Urinary bladder (tissue), 4 donors: ENCODE data around the gene ZNF329. TPM values are rescaled to one million over a fixed set of nuclear protein-coding genes. Genes with fewer than 3 reads are reported as not detected.

Source experiments
- DNase-seq: peaks from one replicate; pipeline ENCODE4 v3.0.0-alpha.2; 2015; ENCODE audit errors: extremely low spot score
- H3K27ac ChIP-seq: one replicate; pipeline ENCODE4 v1.5.1; 2013; ENCODE audit warnings: low read depth, mild to moderate bottlenecking, moderate library complexity
- H3K36me3 ChIP-seq: one replicate; pipeline ENCODE4 v1.6.1; 2013; ENCODE audit warnings: mild to moderate bottlenecking, moderate library complexity; ENCODE audit not compliant: insufficient read depth
- H3K4me1 ChIP-seq: one replicate; pipeline ENCODE4 v1.6.1; 2013; ENCODE audit warnings: mild to moderate bottlenecking, moderate library complexity; ENCODE audit not compliant: insufficient read depth
- H3K4me3 ChIP-seq: one replicate; pipeline ENCODE4 v1.5.1; 2013; ENCODE audit warnings: low read depth, low read length
- WGBS: extraction: QIAGEN DNeasy Blood & Tissue Kit; methylation state at CpG from one replicate; pipeline ENCODE4 v1.1.7; 2013; 5-methylcytosine and 5-hydroxymethylcytosine counted together
- polyA plus RNA-seq: library from polyadenylated mRNA; stranded (reverse); fragments of 200-250 nt; gene quantifications from one replicate; pipeline ENCODE4 v1.2.3, GENCODE V29; 2013
- total RNA-seq: library from RNA; depleted of rRNA; stranded (reverse); fragments of >200 nt; gene quantifications from one replicate; pipeline ENCODE4 v1.2.3, GENCODE V29; 2014
- donor health status: healthy with polysubstance abuse.
- donor health status: healthy.

Gene ZNF329
- total and polyA plus RNA-seq, 2 donors: 9.4 to 19.6 TPM

DNA sequence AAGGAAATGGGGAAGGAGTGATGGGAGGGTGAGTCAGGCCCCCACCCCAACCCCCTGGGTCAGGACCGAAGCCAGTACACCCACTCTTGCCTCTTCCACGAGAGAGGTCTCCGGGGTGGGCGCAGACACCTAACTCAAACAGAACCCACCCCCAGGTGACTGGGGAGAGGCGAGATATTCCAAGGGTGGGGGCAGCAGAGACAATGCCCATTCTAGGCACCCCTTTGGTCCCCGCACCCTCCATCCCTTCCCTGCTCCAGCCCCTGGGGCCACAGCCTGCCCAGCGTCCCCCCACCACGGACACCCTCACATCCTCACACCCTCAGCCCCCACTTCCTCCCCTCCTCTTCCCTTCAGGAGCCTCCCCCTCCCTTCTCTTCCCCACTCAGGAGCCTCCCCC, 53.2 kb downstream of the ZNF329 start:
- WGBS: 31% methylated on average over 8 of the region's 8 CpGs
- H3K4me1 ChIP-seq: peaks cover 2% of the 10 kb centered on the region
- H3K4me3 ChIP-seq: peak overlapping the region; percentile 84
- DNase-seq: no peak
- peak overlapping the region; percentile 67 for H3K27ac ChIP-seq
- H3K36me3 ChIP-seq: no peaks in the 10 kb centered on the region

DNA sequence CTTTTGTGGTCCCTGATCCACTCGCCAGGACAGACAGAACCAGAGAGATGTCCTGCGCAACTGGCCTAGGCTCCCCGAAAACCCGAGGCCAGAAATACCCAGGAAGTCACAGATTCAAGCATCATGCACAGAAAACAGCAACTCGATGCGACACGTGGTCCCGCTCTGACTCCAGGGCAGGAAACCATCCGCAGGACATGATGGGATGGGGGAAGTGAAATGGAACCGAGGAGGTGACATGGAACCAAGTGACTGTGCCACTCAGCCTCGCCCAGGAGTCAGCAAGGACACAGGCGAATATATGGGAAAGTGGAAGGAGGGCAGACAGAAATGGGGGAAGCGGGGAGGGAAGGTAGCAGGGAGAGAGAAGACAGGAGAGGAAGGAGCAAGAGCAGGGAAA, 53.7 kb downstream of the ZNF329 start:
- Histone ChIP-seq H3K4me3 (no peak overlapping the region), H3K36me3 (no peaks in the 10 kb centered on the region), H3K4me1 (peaks cover 2% of the 10 kb centered on the region), H3K27ac (no peak overlapping the region)
- DNase-seq: peak; percentile 3
- WGBS: 85% methylated on average over 13 of the region's 13 CpGs

DNA sequence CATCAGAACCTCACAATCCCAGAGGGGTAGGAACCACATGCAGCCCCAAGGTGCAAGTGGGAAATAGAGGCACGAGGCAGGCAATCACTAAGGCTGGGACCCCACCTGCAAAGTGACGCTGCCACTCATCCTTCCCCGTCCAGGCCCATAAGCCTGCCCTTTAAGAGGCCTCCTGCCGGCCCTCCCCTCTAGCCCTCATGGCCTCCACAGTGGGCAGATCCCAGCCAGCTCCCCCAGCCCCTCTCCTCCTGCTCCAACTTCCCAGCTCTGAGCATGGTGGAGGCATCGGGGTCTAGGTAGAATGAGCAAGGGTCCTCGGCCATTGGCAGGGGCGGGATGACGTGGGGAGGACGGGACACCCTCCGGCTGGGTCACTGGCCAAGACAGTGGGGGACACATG, 55.3 kb downstream of the ZNF329 start:
- no peak for DNase-seq
- H3K27ac ChIP-seq: no peak overlapping the region
- WGBS: 97% methylated on average over 10 of the region's 10 CpGs
- no peaks in the 10 kb centered on the region for H3K36me3 ChIP-seq
- peaks cover 2% of the 10 kb centered on the region for H3K4me1 ChIP-seq
- H3K4me3 ChIP-seq: no peak overlapping the region

DNA sequence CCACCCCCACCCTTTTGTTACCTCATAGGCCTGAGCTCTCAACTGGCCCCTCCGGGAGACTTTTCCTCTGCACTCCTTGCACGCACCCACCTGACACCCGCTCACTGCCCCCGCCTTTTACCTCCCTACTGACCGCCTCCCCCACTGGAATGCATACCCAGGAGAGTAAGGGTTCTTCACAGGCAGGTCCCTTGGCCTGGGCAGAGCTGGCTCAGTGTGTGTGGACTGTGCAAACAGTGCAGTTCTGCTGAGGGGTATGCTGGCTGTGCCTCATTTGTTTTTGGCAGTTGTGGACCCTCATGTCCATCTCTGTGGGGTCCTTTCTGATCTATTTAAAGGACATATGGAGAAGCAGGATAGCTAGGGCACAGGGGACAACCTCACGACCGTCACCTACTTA, 57.5 kb downstream of the ZNF329 start:
- no peak for DNase-seq
- H3K36me3 ChIP-seq: no peaks in the 10 kb centered on the region
- H3K4me1 ChIP-seq: peaks cover 2% of the 10 kb centered on the region
- no peak overlapping the region for H3K4me3 ChIP-seq
- no peak overlapping the region for H3K27ac ChIP-seq
- 96% methylated on average over 7 of the region's 7 CpGs for WGBS

DNA sequence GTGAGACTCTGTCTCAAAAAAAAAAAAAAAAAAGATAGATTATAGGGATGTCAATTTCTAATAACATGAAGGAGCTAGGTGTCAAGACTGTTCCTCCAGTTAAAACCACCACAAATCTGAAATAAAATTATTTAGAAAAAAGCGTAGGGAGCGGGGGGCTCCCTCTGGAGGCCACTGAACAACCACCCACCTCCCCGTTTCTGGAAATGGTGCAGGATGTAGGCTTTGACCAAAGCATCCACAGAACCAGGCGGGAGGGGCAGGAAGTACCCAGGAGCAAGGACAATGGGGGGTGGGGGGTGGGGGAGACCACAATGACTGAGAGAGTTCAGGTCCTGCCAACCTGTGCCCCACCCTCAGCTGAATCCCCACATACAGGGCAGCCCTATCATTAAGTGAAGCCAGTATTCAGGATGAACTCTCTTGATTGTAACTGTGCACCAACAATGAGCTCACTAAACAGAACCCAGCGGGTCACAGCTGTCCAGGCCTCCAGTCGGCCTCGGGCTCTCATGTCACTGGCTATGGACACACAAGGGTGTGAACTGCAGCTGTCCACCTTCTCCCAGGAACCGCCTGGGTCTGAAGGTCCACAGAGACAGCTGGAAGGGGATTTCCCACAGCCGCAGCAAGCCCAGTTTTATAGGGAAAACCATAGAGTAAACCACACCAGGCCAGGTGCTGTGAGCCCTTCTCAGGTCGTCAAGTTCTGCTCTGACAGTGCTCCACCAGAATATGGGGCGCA, 59.2 kb downstream of the ZNF329 start:
- H3K36me3 ChIP-seq: peaks cover 3% of the 10 kb centered on the region
- DNase-seq: no peak
- WGBS: 79% methylated on average over 11 of the region's 11 CpGs

DNA sequence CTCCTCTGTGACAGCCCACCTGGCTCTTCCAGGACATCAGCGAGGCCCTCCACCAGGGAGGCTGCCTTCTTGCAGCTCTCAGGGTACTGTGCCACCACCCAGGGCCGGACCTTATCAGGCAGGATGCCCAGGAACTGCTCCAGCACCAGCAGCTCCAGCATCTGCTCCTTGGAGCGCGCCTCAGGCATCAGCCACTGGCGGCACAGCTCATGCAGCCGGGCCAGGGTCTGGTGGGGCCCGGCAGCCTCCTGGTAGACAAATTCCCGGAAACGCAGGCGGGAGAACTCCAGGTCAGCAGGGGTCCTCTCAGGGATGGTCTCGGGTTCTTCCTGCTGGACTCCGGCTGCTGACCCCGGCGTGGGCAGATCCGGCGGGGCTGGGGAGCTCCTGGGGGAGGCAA, 60.7 kb downstream of the ZNF329 start:
- no peak for DNase-seq
- H3K36me3 ChIP-seq: peaks cover 5% of the 10 kb centered on the region
- no peaks in the 10 kb centered on the region for H3K4me1 ChIP-seq
- WGBS: 95% methylated on average over 16 of the region's 16 CpGs
- no peak overlapping the region for H3K4me3 ChIP-seq
- H3K27ac ChIP-seq: no peak overlapping the region

More for the DNA sequence above, 59.2 kb downstream of the ZNF329 start:
- no peak overlapping the region for H3K4me3 ChIP-seq
- H3K27ac ChIP-seq: no peak overlapping the region
- H3K4me1 ChIP-seq: no peaks in the 10 kb centered on the region

DNA sequence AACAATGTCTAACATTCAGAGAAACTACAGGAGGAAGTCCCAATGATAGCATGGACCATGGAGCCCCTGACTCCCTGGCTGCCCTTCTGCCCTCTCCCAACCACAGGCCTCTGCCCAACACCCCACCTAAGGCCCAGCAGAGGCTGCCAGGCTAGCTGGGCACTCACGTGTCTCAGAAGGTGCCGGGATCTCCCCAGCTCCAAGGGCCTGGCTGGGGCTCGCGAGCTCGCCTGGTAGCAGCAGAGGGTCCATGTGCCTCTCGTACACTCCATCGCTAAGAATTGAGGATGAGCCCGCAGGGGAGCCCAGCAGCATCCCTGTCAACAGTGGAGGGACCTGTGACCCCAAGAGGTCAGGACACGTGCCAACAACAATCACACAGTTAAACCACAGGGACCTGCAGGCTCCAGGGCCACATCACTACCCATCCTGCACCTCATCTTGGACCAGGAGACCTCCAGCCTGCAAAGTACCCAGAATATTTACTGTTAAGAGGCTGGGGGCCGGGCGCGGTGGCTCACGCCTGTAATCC, 62.0 kb downstream of the ZNF329 start:
- no peak for DNase-seq
- H3K36me3 ChIP-seq: peaks cover 5% of the 10 kb centered on the region
- H3K4me3 ChIP-seq: no peak overlapping the region
- H3K4me1 ChIP-seq: no peaks in the 10 kb centered on the region
- WGBS: 97% methylated on average over 13 of the region's 13 CpGs
- no peak overlapping the region for H3K27ac ChIP-seq

DNA sequence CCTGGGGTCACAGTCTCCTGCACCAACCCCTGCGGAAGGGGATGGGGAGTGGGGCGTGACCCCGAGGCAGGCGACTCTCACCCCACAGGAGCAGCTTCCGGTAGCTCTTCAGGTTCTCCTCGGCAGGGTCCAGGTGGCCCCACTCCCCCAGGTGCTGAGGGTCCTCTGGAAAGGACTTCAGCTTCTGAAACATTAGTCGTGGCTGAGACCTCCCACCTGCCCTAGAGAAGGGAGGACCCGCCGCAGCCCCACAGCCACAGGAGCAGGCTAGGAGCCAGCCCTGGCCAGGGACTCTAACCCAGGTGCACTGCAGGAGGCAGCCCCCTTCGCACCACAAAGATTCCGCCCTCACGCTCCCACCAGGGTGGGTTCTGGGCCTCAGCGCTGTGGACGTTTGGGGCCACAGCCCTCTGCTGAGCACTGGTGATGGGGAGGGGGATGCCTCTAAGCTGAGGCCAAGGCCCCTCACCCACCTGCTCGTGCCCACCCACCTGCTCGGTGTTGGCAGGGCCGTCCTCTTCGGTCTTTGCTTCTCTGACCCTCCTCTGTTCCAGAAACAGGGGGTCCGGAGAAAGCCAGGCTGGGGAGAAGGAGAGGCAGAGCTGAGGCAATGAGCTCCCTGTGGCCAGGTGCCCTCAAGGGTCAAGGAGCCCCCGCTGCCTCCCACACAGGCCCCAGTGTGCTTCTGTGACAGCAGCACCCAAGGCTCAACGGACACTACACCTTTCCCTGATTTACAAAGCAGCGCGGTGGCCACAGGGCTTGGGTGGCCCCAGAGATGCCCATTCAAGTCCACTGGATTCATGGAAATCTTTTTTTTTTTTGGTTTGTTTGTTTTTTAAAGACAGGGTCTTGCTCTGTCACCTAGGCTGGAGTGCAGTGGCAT, 63.5 kb downstream of the ZNF329 start:
- H3K27ac ChIP-seq: no peak overlapping the region
- H3K4me3 ChIP-seq: no peak overlapping the region
- no peaks in the 10 kb centered on the region for H3K4me1 ChIP-seq
- peaks cover 5% of the 10 kb centered on the region for H3K36me3 ChIP-seq
- 94% methylated on average over 23 of the region's 23 CpGs for WGBS
- DNase-seq: no peak

DNA sequence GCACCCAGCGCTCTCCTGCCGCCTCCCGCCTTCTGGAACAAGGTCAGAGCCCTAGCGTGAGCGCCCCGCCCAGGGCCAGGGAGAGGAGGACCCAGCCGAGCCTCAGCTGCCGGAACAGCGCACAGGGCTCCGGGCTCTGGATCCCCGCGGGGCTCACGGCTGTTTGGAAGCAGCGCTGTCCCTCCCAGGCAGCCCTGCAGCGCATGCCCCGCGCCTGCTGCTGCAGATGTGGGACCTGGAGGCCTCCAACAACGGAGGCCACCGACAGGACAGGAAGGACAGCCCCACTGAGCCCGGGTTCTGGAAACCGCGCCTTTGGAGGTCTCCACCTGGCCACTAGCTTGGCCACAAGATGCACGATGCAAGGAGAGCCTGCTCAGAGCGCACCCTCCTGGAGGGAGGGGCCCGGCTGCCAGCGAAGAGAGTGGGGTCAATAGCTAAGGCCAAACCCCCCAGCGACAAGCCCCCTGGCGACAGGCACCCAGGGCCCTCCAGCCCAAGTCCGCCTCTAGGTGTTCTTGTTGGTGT, 65.2 kb downstream of the ZNF329 start:
- Histone ChIP-seq H3K27ac (no peak overlapping the region), H3K4me1 (no peaks in the 10 kb centered on the region), H3K4me3 (no peak overlapping the region), H3K36me3 (peaks cover 5% of the 10 kb centered on the region)
- 93% methylated on average over 29 of the region's 29 CpGs for WGBS
- DNase-seq: no peak

DNA sequence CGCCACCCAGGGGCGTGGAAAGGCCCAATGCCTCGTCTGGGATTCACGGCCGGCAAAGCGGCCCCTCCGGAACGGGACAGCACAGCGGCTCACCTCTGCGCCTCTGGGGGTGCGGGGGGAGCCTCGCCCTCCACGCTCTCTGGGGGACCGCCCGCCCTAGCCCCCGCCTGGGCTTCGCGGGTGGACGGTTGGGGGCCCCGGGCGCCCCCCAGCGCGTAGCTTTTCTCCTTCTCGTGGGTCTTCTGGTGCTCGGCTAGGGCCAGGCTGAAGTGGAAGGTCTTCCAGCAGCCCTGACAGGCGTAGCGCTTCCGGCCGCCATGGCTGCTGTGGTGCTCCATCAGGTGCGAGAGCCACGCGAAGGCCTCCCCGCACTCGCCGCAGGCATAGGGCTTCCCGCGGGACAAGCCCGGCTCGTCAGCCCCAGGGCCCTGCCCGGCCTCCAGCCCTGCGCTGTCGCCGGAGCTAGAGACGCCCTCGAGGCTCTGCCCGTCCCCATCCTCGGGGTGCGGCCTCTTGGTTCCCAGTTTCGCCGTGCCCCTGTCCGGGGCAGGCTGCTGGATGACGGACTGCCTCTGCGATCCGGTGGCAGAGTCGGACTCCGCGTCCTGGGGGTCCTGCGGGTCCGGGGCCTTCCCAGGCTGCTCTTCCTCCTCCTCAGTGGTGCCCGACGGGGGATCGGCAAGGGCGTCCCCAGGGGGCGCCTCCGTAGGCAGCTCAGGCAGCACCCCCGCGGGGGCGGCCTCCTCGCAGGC, 65.8 kb downstream of the ZNF329 start:
- no peak overlapping the region for H3K27ac ChIP-seq
- no peaks in the 10 kb centered on the region for H3K4me1 ChIP-seq
- no peak overlapping the region for H3K4me3 ChIP-seq
- 96% methylated on average over 69 of the region's 69 CpGs for WGBS
- H3K36me3 ChIP-seq: peaks cover 5% of the 10 kb centered on the region
- no peak for DNase-seq

DNA sequence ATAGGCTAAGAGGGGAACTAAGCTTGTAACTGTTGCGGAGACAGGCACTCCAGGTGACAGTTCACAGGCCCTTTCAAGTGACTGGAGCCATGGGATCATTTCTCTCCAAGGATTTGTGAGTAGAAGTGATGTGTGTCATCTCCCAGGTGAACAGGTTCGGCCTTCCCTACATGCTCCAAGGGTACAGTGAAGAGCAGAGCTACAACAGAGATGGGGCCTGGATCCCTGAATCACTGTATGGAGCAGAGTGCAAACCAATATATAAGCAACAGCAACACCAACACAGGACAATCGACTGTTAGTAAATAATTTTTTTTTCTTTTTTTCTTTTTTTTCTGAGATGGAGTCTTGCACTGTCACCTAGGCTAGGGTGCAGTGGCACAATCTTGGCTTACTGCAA, 67.6 kb downstream of the ZNF329 start:
- no peak for DNase-seq
- Histone ChIP-seq H3K36me3 (peaks cover 5% of the 10 kb centered on the region), H3K4me1 (no peaks in the 10 kb centered on the region), H3K27ac (no peak overlapping the region), H3K4me3 (no peak overlapping the region)
- whole genome bisulfite sequencing: 99% methylated on average over 3 of the region's 3 CpGs

DNA sequence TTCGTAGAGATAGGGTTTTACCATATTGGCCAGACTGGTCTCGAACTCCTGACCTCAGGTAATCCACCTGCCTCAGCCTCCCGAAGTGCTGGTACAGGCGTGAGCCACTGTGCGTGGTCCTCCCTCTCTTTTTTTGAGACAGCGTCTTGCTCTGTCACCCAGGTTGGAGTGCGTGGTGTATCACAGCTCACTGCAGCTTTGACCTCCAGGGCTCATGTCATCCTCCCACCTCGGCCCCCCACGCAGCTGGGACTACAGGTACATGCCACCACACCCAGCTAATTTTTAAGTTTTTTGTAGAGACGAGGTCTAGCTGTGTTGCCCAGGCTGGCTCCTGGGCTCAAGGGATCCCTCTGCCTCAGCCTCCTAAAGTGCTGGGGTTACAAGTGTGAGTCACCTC, 70.8 kb downstream of the ZNF329 start:
- Histone ChIP-seq H3K27ac (no peak overlapping the region), H3K4me3 (no peak overlapping the region), H3K36me3 (no peaks in the 10 kb centered on the region), H3K4me1 (no peaks in the 10 kb centered on the region)
- 93% methylated on average over 10 of the region's 10 CpGs for WGBS
- no peak for DNase-seq
